ENCODE data around the gene ICA1L.

ICA1L gene

DNA sequence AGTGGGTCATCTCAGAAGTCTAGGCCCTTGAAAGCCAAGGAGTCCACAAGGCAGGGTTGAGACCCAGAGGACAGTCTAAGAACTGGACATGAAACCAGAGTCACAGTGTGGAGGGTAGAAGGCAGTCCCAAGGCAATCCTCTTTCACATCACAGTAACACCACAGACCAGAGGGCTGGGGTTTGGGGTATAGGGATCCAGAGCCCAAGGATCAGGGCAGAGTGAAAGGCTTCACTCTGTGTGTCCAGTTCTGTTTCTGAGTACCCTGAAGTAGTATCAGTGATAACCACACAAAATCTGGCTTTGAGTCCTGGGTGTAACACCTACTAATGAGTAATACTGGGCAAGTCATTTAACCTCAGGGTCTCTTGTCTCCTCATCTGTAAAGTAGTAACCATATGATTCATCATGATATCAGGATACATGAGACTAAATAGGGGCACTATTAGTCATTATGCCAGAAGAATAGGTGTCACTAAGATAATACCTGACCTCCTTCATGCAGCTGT lies 91.0 kb downstream of the ICA1L start:
- TF ChIP-seq CTCF (IDR thresholded peaks at IDR 0.05; ENCODE audit: control extremely low read depth, extremely low read depth, low read depth, missing control alignments), result no peak
- POLR2A ChIA-PET, result no interaction called here
- peak; percentile 31 for DNase-seq (ENCODE audit: extremely low spot score)
- CTCF ChIA-PET, result no interaction called here

- no peak for DNase-seq (ENCODE audit: extremely low spot score)
- POLR2A ChIA-PET, result no interaction called here
- CTCF ChIA-PET, result no interaction called here
- no peak for TF ChIP-seq CTCF (IDR thresholded peaks at IDR 0.05; ENCODE audit: control extremely low read depth, extremely low read depth, low read depth, missing control alignments)
Measured at GRCh38 chr2:202778217-202778616, 93.3 kb downstream of the ICA1L start.

- no peak for TF ChIP-seq CTCF (IDR thresholded peaks at IDR 0.05; ENCODE audit: control extremely low read depth, extremely low read depth, low read depth, missing control alignments)
- ChIA-PET CTCF (interaction anchor here (1.4 kb wide), 1 partner anchor 13 kb away, joined by 3 read pairs; no protein-coding TSS in a partner anchor), POLR2A (interaction anchor here (0.6 kb wide), 1 partner anchor 12 kb away, joined by 3 read pairs; no protein-coding TSS in a partner anchor)
- DNase-seq (ENCODE audit: extremely low spot score), result no peak
Measured at GRCh38 chr2:202774104-202774503, 97.5 kb downstream of the ICA1L start.

DNA sequence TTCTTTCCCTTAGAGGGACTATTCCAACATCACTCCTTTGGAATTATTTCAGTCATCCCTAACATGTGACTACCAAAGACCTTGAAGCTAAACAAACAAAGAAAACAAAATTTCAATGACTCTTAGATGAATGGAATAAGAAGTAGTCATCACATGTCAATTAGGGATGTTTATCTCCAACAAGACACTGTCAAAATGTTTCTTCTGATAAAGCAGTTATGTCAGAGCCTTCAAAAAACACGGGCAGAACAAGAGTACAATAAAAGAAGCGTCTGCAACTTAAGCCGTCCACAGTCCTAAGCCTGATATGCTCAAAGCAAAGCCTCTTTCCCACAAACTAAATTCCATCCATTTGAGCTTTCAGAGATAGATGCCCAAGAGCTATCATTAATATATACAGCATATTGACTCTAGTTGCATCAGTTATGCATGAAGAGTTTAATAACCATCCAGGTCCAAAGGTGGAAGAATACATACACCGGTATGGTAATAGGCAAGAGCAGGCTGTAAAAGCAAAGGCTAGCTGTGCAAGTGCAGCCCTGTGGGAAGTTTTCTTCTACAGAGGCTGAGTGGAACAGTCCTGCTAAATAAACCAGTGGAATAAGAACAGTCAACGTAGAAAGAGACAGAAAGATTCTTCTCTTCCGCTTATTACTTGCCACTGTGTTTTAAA lies 98.1 kb downstream of the ICA1L start:
- TF ChIP-seq CTCF (IDR thresholded peaks at IDR 0.05; ENCODE audit: control extremely low read depth, extremely low read depth, low read depth, missing control alignments), result no peak
- ChIA-PET POLR2A (no interaction called here), CTCF (interaction anchor here (1.4 kb wide), 1 partner anchor 14 kb away, joined by 3 read pairs; no protein-coding TSS in a partner anchor)
- DNase-seq (ENCODE audit: extremely low spot score), result no peak

DNA sequence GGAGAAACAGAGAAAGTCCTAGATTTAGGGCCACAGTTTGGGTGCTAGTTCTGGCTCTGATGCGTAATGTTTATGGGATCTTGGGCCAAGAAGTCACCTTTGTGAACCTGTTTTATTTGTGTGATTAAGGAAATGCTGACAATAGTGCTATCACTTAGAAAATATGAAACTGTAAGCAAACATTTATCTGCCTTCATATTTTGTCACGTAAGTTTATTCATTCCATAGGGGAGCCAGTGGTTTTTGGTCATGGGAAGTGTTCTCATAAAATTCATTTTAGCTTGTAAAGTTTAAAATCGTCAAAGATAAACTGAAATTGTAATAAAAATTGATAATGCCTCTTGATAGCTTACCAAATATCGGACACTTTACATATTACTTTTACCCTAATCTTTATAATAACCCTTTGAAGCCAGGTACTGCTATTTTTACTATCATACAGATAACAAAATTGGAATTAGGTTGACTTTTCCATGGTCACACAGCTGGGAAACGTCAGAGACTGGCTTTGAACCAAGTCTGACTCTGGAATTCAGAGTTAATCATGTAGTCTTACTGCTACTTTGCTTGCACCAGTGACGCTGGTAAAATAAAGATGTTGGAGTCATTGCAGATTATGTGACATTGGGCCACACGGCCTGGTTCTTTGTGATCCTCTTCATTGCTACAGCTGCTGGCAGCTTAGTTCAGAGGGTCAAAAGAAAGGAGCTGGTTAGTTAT lies 99.7 kb downstream of the ICA1L start:
- ChIA-PET CTCF (interaction anchor here (0.7 to 1.0 kb wide), 2 partner anchors 8 to 12 kb away, joined by 3 read pairs; no protein-coding TSS in a partner anchor), POLR2A (no interaction called here)
- DNase-seq (ENCODE audit: extremely low spot score), result no peak
- no peak for TF ChIP-seq CTCF (IDR thresholded peaks at IDR 0.05; ENCODE audit: control extremely low read depth, extremely low read depth, low read depth, missing control alignments)

- POLR2A ChIA-PET, result no interaction called here
- TF ChIP-seq CTCF (IDR thresholded peaks at IDR 0.05; ENCODE audit: control extremely low read depth, extremely low read depth, low read depth, missing control alignments), result no peak
- CTCF ChIA-PET, result interaction anchor here (2.0 kb wide), 1 partner anchor 21 kb away, joined by 4 read pairs; no protein-coding TSS in a partner anchor
- no peak for DNase-seq (ENCODE audit: extremely low spot score)
Measured at GRCh38 chr2:202771336-202771735, 100.2 kb downstream of the ICA1L start.

Data from GM10248 (cell line).